ENCODE measurements around the gene DUSP5. TPM values are rescaled to one million over a fixed set of nuclear protein-coding genes. Genes with fewer than 3 reads are reported as not detected.

Gene DUSP5
- total RNA-seq, 1 experiment from 2014 or later: 106 TPM

GRCh38 chr10:110456046-110456445 is 41.7 kb upstream of the DUSP5 start:
- Mint-ChIP-seq H3K36me3 (ENCODE audit: insufficient read depth, unreplicated experiment) (no peaks in the 10 kb centered on the region), H3K9me3 (ENCODE audit: unreplicated experiment) (no peaks in the 10 kb centered on the region), H3K27ac (ENCODE audit: low read depth, unreplicated experiment) (peak overlapping the region; percentile 41), H3K4me3 (ENCODE audit: unreplicated experiment) (no peak overlapping the region), H3K27me3 (ENCODE audit: insufficient read depth, unreplicated experiment) (no peaks in the 10 kb centered on the region), H3K4me1 (ENCODE audit: insufficient read depth, unreplicated experiment) (peaks cover 33% of the 10 kb centered on the region)
- intact Hi-C loops (cut with micrococcal nuclease): loop anchor here (1.0 to 2.0 kb wide), 2 partner anchors 41 to 102 kb away; partner anchors contain the start of gene DUSP5
- no TSS peak for BruUV-seq (replicated peaks)
- ChIA-PET CTCF (interaction anchor here (0.6 to 1.6 kb wide), 3 partner anchors 28 to 102 kb away, joined by 3 to 6 read pairs (median 4); no protein-coding TSS in a partner anchor), POLR2A (interaction anchor here (0.5 to 2.4 kb wide), 10 partner anchors 18 to 775 kb away, joined by 3 to 11 read pairs (median 4); partner anchors contain the start of gene DUSP5)
- DNase-seq (ENCODE audit: unreplicated experiment): peak; percentile 75
- TF ChIP-seq, protein P1, sequence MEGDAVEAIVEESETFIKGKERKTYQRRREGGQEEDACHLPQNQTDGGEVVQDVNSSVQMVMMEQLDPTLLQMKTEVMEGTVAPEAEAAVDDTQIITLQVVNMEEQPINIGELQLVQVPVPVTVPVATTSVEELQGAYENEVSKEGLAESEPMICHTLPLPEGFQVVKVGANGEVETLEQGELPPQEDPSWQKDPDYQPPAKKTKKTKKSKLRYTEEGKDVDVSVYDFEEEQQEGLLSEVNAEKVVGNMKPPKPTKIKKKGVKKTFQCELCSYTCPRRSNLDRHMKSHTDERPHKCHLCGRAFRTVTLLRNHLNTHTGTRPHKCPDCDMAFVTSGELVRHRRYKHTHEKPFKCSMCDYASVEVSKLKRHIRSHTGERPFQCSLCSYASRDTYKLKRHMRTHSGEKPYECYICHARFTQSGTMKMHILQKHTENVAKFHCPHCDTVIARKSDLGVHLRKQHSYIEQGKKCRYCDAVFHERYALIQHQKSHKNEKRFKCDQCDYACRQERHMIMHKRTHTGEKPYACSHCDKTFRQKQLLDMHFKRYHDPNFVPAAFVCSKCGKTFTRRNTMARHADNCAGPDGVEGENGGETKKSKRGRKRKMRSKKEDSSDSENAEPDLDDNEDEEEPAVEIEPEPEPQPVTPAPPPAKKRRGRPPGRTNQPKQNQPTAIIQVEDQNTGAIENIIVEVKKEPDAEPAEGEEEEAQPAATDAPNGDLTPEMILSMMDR (IDR thresholded peaks at IDR 0.05; ENCODE audit: unreplicated experiment): no peak

DNA sequence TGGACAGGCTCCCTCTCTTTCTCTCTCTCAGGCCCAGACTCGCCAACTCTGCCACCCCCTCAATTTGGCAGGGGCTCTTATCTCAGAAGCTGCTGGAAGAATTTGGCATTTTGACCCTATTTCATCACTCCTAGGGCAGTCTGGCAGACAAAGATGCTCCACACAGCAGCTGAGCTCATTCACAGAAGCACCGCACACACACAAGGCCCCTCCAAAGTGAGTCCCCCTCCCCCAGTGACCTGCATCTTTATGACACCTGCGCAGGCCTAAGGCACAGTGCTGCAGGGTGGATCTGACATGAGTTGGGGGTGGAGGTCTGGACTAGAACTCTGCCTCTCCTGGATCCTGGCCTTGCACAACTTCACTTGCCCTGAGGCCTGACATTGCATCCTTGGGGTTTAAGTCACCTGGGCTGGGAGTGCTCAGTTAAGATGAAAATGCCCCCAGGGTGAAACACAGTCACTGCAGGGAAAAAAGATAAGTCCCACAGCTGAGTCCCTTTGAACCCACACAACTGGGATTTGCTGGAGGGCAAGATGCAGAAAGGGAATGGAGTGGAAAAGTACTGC is 41.1 kb upstream of the DUSP5 start:
- CTCF ChIA-PET: interaction anchor here (0.6 to 1.6 kb wide), 4 partner anchors 27 to 102 kb away, joined by 3 to 6 read pairs (median 4); no protein-coding TSS in a partner anchor
- TF ChIP-seq, protein P1 (IDR thresholded peaks at IDR 0.05; ENCODE audit: unreplicated experiment): no peak
- Mint-ChIP-seq H3K4me1 (ENCODE audit: insufficient read depth, unreplicated experiment) (peaks cover 33% of the 10 kb centered on the region), H3K36me3 (ENCODE audit: insufficient read depth, unreplicated experiment) (no peaks in the 10 kb centered on the region), H3K4me3 (ENCODE audit: unreplicated experiment) (no peak overlapping the region), H3K27ac (ENCODE audit: low read depth, unreplicated experiment) (peak overlapping the region; percentile 41), H3K9me3 (ENCODE audit: unreplicated experiment) (no peaks in the 10 kb centered on the region), H3K27me3 (ENCODE audit: insufficient read depth, unreplicated experiment) (no peaks in the 10 kb centered on the region)
- intact Hi-C loops (cut with micrococcal nuclease): loop anchor here (1.0 to 2.0 kb wide), 2 partner anchors 40 to 102 kb away; partner anchors contain the start of gene DUSP5
- peak; percentile 87 for DNase-seq (ENCODE audit: unreplicated experiment)
- BruUV-seq (replicated peaks): no TSS peak
- POLR2A ChIA-PET: interaction anchor here (0.5 to 2.4 kb wide), 9 partner anchors 17 to 774 kb away, joined by 3 to 11 read pairs (median 4); partner anchors contain the start of gene DUSP5

GRCh38 chr10:110457851-110458250 is 39.9 kb upstream of the DUSP5 start:
- CTCF ChIA-PET: interaction anchor here (1.6 kb wide), 1 partner anchor 103 kb away, joined by 4 read pairs; no protein-coding TSS in a partner anchor
- Mint-ChIP-seq H3K4me3 (ENCODE audit: unreplicated experiment) (no peak overlapping the region), H3K9me3 (ENCODE audit: unreplicated experiment) (no peaks in the 10 kb centered on the region), H3K27ac (ENCODE audit: low read depth, unreplicated experiment) (no peak overlapping the region), H3K27me3 (ENCODE audit: insufficient read depth, unreplicated experiment) (no peaks in the 10 kb centered on the region), H3K36me3 (ENCODE audit: insufficient read depth, unreplicated experiment) (no peaks in the 10 kb centered on the region), H3K4me1 (ENCODE audit: insufficient read depth, unreplicated experiment) (peaks cover 33% of the 10 kb centered on the region)
- DNase-seq (ENCODE audit: unreplicated experiment): no peak
- no TSS peak for BruUV-seq (replicated peaks)
- POLR2A ChIA-PET: interaction anchor here (2.3 kb wide), 1 partner anchor 39 kb away, joined by 10 read pairs; the partner anchor contains the start of gene DUSP5
- TF ChIP-seq, protein P1 (IDR thresholded peaks at IDR 0.05; ENCODE audit: unreplicated experiment): no peak
- intact Hi-C loops (cut with micrococcal nuclease): loop anchor here (2.0 kb wide), 1 partner anchor 39 kb away; the partner anchor contains the start of gene DUSP5

- Mint-ChIP-seq H3K27me3 (ENCODE audit: insufficient read depth, unreplicated experiment) (no peaks in the 10 kb centered on the region), H3K4me3 (ENCODE audit: unreplicated experiment) (no peak overlapping the region), H3K4me1 (ENCODE audit: insufficient read depth, unreplicated experiment) (peaks cover 33% of the 10 kb centered on the region), H3K9me3 (ENCODE audit: unreplicated experiment) (no peaks in the 10 kb centered on the region), H3K36me3 (ENCODE audit: insufficient read depth, unreplicated experiment) (no peaks in the 10 kb centered on the region), H3K27ac (ENCODE audit: low read depth, unreplicated experiment) (peak overlapping the region; percentile 37)
- POLR2A ChIA-PET: interaction anchor here (1.0 to 2.3 kb wide), 2 partner anchors 38 to 44 kb away, joined by 3 to 10 read pairs; partner anchors contain the start of gene DUSP5
- BruUV-seq (replicated peaks): no TSS peak
- TF ChIP-seq, protein P1 (IDR thresholded peaks at IDR 0.05; ENCODE audit: unreplicated experiment): no peak
- DNase-seq (ENCODE audit: unreplicated experiment): no peak
- CTCF ChIA-PET: no interaction called here
- intact Hi-C loops (cut with micrococcal nuclease): no loop called here
Measured at GRCh38 chr10:110458266-110458920, 39.3 kb upstream of the DUSP5 start.
